HG02588 (cell line): ENCODE results near the gene RACGAP1.

Experiments
- ATAC-seq: cut with Tn5 transposase; IDR thresholded peaks from one replicate; pipeline ENCODE4 v1.9.1; 2021; ENCODE audit warnings: mild to moderate bottlenecking, moderate library complexity; ENCODE audit not compliant: unreplicated experiment

The RACGAP1 gene

DNA sequence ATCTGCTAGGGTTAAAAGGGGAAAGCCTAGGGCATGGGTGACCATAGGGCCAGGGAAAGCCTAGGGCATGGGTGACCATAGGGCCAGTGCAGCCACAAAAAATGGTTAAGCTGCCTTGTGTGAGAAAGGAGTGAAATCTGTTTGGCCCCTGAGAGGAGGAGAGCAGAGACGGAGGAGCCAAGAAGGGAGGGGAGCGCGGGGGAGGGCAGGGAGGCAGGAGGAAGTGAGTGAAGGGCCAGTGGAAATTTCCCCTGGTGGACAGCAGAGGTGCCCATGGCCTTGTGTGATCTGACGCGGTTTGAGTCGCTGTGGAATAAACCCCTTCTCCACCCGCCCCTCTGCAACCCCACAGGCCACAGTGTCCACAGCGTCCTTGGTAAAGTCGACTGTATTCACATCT is 53.2 kb downstream of the RACGAP1 start:
- ATAC-seq, result no peak

DNA sequence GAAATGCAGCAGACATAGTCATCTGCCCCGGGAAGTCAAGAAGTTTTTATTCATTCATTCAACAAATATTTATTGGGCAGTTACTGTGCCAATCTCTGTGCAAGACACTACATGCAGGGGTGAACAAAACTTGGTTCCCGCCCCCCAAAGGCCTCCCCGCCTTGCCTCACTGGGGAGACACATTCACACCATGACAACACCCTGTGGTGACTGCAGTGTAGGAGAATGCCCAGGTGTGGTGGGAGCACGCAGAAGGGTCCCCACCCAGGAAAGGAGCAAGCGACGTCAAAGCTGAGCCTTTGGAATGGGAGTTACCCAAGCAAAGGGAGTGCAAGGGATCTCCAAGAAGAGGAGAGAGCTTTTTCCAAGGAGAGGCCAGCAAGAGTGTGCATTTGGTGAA is 54.2 kb downstream of the RACGAP1 start:
- no peak for ATAC-seq

DNA sequence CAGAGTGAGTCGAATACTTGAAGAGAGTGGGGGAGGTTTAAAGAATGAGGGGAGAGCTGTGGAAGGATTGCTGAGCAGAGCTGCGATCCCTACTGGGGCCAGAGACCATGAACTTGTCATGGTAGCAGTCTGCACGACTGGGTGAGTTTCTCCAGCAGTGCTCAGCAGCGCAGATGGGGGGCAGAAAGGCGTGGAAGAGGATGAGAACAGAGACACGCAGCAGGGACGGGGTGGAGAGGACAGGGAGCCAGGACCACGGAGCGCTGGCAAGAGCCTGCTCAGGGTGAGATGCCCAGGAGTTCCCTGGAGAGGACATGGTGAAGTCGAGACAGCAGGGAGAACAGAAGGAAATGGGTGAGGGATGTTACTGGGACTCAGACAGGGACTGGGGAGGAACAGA is 54.6 kb downstream of the RACGAP1 start:
- ATAC-seq, result no peak

DNA sequence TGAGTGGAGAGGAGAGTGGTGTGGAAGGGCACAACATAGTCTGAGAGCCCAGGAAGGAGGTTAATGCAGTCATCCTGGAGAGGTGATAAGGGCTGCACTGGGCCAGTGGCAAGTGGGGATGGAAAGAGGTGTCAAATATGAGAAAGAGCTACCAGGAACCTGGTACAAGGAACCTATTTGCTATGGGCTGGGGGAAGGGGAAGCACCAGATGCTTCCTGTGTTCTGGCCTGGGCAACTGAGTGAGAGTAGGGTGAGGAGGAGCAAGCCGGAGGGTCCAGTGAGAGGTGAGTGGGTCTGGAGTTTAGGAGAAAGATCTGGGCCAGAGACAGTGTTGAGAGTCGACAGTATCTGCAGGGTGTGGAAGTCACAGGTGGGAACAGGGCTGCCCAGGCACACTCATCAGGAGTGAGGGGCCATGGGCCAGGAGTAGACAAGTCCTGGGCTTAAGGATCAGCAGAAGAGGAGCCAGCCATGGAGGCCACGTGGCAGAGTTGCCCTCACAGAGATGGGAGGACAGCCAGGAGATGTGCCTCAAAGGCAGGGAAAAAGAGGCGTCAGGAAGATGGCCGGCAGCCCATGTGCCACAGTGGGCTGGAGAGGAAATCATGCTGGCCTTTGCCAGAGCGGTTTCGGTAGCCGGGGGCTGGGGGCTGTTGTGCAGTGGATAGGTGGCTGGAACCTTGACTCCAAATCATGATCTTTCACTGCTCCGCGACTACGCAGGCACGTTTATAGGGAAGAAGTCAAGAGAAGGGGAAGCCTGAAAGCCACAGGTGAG is 55.5 kb downstream of the RACGAP1 start:
- ATAC-seq, result no peak

DNA sequence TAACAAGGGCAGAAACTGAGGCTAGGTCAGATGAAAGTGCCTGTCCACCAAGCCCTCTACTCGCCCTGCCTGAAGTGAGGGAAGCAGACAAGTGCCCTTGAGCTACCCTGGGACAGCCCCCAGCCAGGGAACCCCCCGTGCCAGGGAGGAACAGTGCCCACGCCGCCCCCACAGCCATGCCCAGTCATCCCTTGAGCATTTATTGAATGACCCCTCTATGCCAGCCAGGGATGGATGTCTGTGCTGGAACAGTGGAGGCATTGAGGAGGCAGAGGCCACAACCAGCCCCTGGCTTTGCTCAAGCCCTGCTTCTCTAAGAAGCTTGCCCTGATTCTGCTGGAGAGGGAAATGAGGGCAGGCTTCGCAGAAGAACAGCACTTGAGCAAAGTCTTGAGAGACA is 56.3 kb downstream of the RACGAP1 start:
- ATAC-seq, result no peak

DNA sequence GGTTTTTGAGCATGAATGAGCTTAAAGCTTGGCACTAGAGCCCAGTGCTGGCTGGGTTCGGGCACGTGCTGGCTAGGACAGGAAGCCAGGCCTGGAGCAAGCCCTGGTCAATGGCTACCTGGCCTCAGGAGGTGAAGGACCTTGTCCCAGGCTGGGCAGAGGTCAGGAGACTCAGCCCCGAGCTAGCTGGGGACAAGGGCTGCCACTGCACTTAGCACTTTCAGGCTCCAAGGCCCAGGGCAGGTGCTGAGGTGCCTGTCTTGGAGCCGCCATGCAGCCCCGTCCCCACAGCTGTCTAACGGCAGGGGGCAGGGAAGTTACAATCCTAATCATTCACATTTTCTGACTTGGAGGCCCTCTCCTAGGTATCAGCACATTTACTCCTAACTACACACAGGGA is 56.8 kb downstream of the RACGAP1 start:
- no peak for ATAC-seq

DNA sequence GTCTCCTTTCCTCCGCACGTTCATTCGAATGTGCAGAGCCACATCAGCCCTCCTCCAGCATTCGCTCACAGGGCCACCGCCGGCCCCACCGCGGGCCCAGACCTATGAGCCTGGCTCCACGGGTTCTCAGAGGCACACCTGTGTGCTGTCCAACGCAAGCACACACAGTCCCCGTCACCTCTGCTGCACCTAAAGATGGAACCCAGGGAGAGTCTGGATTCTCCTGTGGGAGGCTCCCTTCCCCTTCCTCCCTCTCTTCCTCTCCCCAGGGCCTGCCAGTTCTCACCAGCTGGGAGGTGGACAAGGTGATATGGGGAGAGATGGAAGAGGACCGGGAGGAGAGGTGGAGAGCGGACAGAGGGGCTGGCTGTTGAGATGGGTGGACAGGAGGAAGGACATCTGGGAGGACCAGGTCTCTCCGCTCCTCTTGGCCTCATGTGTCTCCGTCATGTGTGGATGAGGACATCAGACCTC is 57.5 kb downstream of the RACGAP1 start:
- peak; percentile 9 for ATAC-seq

DNA sequence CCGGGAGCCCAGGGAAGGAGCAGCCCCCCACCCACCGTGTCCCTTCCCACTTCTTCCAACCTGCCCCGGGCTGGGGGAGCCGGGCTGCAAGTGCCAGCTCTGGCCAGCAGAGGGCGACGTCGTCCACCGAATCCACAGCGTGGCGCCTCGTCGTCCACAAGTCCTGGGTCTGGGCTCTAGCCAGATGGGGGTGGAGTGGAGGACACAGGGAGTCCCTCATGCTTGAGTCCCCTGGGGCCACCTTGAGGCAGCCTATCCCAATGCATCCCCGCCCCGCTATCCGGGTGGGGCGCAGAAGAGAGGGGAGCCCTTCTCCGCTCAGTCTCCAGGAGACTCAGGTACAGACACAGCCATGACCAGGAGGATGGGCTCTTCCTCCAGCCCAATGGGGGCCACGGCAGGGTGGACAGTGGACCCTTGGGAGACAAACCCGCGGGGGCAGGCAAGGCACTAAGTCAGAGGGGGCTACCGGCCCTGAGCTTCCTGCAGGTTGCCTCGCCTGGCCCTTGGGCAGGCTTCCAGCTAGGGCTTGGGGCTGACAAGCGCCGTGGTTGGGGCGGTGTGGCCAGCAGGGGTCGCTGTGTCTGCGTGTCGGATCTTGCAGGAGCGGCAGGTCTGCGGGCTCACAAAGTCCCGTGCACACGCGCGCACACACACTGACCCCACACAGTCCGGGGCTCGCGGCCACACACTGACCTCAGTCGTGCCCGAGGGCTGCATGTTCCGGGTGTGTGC is 58.1 kb downstream of the RACGAP1 start:
- ATAC-seq, result peak; percentile 68

DNA sequence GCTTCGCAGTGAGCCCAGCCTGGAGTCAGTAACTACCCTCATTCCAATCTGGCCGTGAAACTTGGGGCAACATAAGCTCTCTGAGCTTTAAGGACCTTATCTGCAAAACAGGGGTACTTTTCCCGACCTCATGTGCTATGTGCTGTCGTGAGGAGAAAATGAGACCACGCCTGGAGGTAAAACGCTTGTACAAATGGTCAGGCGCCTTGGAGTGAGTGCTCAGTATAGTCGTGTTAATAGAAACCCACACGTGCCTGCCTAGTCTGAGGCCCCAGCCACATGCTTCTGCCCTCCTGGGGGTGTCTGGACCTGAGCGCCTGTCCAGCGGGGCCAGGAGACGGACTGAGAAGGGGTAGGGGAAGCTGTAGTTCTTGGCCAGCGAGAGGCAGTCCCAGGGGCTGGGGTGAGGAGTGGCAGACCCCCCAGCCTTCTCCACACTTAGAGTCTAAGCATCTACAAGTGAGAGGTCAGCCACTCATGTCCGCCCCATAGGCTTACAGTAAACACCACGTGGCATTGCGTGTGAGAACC is 58.7 kb downstream of the RACGAP1 start:
- no peak for ATAC-seq

DNA sequence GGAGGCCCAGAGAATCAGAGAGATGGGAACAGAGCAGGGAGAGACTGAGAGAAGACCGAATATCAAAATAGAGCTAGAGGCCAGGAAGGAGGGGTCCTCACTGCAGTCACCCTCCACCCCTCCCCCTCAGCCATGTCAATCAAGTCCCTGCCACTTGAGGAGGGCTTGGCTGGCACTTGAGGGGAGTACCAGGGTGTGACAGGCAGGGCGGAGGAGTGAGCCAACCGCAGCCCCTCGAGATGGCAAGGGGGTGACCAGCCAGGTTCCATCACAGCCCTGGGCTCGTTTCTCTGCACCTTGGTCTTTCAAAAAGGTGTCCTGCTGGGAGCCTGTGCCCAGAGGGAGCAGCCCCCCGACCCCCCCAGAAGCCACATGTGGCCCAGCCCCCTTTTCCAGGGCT is 59.5 kb downstream of the RACGAP1 start:
- ATAC-seq, result no peak

DNA sequence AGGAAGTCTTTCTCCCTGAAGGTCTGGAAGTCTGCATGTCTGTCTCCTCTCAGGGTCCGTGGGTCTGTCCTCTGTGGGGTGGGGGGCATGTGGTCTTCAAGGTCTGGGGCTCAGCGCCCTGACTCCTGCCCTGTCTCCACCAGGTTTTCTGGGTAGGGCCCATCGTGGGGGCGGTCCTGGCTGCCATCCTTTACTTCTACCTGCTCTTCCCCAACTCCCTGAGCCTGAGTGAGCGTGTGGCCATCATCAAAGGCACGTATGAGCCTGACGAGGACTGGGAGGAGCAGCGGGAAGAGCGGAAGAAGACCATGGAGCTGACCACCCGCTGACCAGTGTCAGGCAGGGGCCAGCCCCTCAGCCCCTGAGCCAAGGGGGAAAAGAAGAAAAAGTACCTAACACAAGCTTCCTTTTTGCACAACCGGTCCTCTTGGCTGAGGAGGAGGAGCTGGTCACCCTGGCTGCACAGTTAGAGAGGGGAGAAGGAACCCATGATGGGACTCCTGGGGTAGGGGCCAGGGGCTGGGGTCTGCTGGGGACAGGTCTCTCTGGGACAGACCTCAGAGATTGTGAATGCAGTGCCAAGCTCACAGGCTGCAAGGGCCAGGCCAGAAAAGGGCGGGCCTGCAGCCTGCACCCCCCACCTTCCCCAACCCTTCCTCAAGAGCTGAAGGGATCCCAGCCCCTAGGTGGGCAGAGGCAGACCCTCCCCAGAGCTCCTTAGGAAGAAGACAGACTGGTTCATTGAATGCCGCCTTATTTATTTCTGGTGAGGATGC is 60.3 kb downstream of the RACGAP1 start:
- ATAC-seq, result no peak

DNA sequence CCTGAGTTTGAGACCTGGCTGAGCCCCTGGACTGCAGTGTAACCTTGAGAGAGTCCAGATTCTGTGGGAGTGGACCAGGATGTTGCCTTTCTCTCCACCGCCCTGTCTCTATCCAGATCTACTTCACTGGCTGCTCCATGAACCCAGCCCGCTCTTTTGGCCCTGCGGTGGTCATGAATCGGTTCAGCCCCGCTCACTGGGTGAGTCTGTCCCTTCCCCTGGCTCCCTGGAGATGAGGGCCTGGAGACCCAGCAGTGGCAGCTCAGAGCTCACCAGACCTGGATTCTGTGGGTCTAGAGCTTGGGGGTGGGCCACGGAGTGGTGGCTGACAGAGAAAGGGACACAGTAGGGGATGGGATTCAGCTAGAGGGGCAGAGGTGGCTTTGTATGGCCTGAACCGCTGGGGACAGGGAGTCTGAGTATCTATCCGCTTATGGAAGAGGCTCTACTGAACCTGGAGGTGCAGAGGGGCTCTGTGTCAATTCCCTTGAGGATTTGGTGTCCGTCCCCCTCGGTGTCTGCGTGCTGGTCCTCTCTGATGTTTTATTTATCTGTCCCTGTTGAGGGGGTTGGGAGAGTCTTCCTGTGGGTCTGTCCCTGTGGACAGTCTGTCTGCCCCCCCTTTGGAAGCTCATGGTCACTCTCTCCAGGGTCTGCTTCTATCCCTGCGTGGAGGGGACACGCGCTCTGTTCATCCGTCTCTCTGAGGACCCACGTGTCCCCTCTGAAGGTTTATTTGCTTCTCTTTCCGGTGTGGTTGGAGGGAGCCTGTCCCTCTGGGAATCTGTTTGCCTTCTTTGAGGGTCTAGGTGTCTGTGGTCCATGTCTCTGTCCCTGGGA is 61.1 kb downstream of the RACGAP1 start:
- no peak for ATAC-seq

DNA sequence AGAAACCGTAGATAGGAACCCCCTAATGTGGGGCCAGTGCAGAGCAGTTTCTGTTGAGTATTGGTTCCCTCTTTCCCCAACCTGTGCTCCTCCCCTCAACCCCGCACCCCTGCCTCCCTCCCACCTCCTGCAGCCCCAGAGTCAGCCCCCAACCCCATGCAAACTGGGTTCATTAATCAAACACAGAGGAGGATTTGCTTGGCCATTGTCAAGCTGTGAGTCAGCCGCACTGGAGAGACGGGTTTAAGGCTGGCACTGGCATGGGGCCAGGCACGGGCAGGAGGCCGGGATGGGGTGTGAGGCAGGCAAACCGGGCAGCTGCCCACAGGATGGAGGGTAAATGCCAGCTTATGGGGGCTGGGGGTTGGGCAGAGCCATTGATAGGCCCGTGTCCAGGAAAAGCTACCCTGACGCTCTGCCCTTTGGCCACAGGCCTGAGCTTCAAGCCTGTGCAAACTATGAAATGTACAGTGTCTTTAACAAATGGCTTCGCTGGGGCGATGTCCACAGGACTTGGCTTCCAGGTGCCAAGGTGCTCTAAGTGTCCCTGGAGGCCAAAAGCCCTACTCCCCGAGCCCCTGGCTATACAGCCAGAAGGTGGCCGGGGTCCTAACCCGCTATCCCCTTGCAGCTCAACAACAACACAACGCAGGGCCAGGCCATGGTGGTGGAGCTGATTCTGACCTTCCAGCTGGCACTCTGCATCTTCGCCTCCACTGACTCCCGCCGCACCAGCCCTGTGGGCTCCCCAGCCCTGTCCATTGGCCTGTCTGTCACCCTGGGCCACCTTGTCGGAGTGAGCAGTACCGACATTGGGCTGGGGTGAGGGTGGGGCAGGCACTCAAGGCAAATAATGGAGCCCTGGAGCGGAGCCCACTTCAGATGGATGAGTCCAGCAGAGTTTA is 62.2 kb downstream of the RACGAP1 start:
- ATAC-seq, result no peak

DNA sequence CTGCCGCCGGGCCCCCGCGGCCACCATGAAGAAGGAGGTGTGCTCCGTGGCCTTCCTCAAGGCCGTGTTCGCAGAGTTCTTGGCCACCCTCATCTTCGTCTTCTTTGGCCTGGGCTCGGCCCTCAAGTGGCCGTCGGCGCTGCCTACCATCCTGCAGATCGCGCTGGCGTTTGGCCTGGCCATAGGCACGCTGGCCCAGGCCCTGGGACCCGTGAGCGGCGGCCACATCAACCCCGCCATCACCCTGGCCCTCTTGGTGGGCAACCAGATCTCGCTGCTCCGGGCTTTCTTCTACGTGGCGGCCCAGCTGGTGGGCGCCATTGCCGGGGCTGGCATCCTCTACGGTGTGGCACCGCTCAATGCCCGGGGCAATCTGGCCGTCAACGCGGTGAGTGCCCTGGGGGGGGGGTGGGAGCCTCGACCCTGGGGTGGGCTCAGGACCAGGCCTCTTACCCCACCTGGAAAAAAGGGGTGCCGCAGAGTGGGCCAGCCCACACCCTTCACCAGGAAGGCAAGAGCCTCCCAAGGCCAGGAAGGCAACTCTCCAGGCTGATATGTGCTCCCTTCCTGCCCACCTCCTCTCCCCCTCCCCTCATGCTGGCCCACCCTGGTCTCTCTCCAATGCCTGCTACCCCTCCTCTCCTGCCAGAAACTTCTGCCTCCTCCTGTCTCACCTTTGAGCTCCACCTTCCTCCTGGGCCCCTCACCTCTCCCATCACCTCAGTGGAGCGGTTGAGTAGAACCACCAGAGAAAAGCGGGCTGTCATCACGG is 63.1 kb downstream of the RACGAP1 start:
- no peak for ATAC-seq

DNA sequence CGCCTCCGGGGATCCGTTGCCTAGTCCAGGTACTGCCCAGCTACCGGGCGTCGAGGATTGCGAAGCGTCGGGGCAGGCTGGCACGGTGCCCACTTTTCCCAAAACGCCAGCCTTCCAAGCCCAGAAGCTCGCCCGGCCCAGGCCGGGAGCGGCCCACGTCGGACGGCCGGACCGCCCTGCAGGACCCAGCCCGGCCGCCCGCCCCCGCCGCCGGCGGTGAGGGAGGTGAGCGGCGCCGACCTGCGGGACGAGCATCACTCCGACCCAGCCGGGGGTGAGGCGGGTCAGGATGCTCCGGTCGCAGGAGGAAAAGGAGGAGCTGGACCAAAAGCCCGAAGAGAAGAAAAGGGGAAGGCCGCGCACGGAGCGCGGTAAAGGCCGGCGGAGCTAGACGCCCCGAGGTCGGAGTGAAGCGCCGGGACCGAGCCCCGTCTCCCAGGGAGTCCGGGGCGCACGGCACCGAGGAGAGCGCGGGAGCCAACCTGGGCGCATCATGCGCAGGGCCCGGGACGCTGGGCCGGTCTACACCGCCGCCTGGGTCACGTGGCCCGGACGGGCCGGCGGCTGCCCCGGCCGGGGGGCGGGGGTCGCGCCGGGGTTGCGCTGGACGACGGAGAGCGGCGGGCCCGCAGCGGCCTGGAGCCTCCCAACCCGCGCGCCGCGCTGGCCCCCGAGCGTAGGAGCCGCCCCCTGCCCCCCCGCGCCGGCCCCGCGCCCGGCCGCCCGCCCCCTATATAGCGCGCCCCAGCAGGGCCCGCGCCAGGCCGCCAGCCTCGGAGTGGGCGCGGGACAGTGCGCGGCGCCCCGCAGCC is 64.0 kb downstream of the RACGAP1 start, which contains the start of gene AQP5:
TSS of gene AQP5 (plus strand) at position 762 of the 812 bp plus-strand sequence. CDS start 146 bp downstream, outside the sequence.
- ATAC-seq, result no peak

DNA sequence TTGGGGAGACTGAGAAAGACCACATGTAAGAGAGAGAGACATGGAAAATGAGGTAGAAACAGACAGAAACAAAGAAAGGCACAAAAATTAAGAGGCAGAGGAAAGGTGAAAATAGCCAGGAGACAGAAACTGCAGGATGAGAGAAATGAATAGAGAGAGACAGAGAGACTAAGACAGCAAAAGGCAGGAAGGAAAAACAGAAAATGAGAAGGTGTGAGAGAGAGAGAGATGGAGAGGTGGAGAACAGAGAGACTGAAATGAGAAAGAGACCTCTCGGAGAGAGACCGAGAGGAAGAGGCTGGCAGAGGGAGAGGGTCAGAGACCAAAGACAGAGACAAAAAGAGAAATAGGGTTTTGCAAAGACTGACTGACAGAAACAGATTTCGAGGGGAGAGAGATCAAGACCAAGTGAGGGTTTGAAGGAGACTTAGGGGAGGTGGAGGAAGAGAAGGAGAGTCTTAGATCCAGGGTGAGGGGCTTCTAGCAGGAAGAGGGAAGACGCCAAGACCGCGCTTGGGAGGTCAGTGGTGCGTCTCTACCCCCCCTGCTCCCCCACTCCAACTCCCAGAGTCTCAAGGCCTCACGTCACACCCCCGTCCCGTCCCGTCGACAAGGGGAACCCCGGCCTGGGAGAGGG is 64.7 kb downstream of the RACGAP1 start:
- no peak for ATAC-seq
